IMR-90 (cell line): ENCODE data around the gene AXIN2. TPM values are rescaled to one million over a fixed set of nuclear protein-coding genes. Genes with fewer than 3 reads are reported as not detected.

Experiments
- ATAC-seq: fragments of 200-7000 bp; cut with Tn5 transposase; 2 replicates; pipeline ENCODE4 v1.9.1; 2020; ENCODE audit warnings: low read depth, mild to moderate bottlenecking, moderate library complexity
- BruUV-seq: library from RNA; stranded (reverse); fragments of 400-500 nt; replicated peaks from 2 replicates; lab custom pipeline; 2021; lab: Mats Ljungman, UMichigan
- CTCF ChIA-PET: fragments of 300-600 bp; formaldehyde crosslinking; extraction: SDS; loops from one replicate; lab custom pipeline; 2021; ENCODE audit warnings: antibody characterized with exemption; lab: Yijun Ruan, JAX
- POLR2A ChIA-PET: fragments of 300-600 bp; sonication (Branson Sonifier 250); formaldehyde crosslinking; loops from one replicate; lab custom pipeline; 2022; ENCODE audit warnings: antibody characterized with exemption; ENCODE audit not compliant: unreplicated experiment; lab: Charles Lee
- DNase-seq: peaks from one replicate; pipeline ENCODE4 v3.0.0; 2013
- H2AFZ ChIP-seq: replicated peaks from 2 replicates; pipeline ENCODE3; 2013; ENCODE audit warnings: low read length, mild to moderate bottlenecking; ENCODE audit not compliant: poor library complexity
- H2AK5ac ChIP-seq: 2 replicates; pipeline ENCODE4 v1.6.1; 2013; ENCODE audit warnings: low read depth, low read length, inconsistent platforms
- H2AK9ac ChIP-seq: replicated peaks from 2 replicates; pipeline ENCODE3; 2013; ENCODE audit warnings: mild to moderate bottlenecking, low read depth, low read length, moderate library complexity; ENCODE audit not compliant: poor library complexity
- H2BK120ac ChIP-seq: 2 replicates; pipeline ENCODE4 v1.6.1; 2013; ENCODE audit warnings: low read depth, low read length, inconsistent platforms
- H2BK15ac ChIP-seq: 3 replicates; pipeline ENCODE4 v1.6.1; 2013; ENCODE audit warnings: low read depth, low read length, inconsistent platforms
- H2BK20ac ChIP-seq: 2 replicates; pipeline ENCODE4 v1.6.1; 2013; ENCODE audit warnings: low read depth, mild to moderate bottlenecking, inconsistent platforms, low read length, moderate library complexity
- H2BK5ac ChIP-seq: 2 replicates; pipeline ENCODE4 v1.6.1; 2013; ENCODE audit warnings: mild to moderate bottlenecking, low read depth, low read length, inconsistent platforms; ENCODE audit not compliant: poor library complexity, severe bottlenecking
- H3K14ac ChIP-seq: replicated peaks from 2 replicates; pipeline ENCODE4 v1.6.1; 2013; ENCODE audit warnings: low read depth, low read length, inconsistent platforms
- H3K18ac ChIP-seq: 2 replicates; pipeline ENCODE4 v1.6.1; 2013; ENCODE audit warnings: low read depth, low read length, control low read depth
- H3K23ac ChIP-seq: 2 replicates; pipeline ENCODE4 v1.6.1; 2013; ENCODE audit warnings: low read depth, low read length, inconsistent platforms
- H3K27ac ChIP-seq: 2 replicates; pipeline ENCODE4 v1.5.1; 2013; ENCODE audit warnings: mild to moderate bottlenecking, control low read depth, low read length; ENCODE audit not compliant: insufficient read depth
- H3K27me3 ChIP-seq: 2 replicates; pipeline ENCODE4 v1.6.1; 2013; ENCODE audit warnings: low read length; ENCODE audit not compliant: control insufficient read depth, insufficient read depth
- H3K36me3 ChIP-seq: 2 replicates; pipeline ENCODE4 v1.6.1; 2013; ENCODE audit warnings: low read length, mixed read lengths; ENCODE audit not compliant: control insufficient read depth, insufficient read depth
- H3K4ac ChIP-seq: 2 replicates; pipeline ENCODE4 v1.6.1; 2013; ENCODE audit warnings: low read depth, low read length, inconsistent platforms
- H3K4me1 ChIP-seq: 2 replicates; pipeline ENCODE4 v1.6.1; 2013; ENCODE audit warnings: low read length, mixed read lengths; ENCODE audit not compliant: control insufficient read depth, insufficient read depth
- H3K4me2 ChIP-seq: 2 replicates; pipeline ENCODE4 v1.6.1; 2013; ENCODE audit warnings: low read depth, mild to moderate bottlenecking, control low read depth, low read length, moderate library complexity
- H3K4me3 ChIP-seq: 2 replicates; pipeline ENCODE4 v1.5.1; 2013; ENCODE audit warnings: low read depth, mild to moderate bottlenecking, control low read depth, low read length, moderate library complexity; ENCODE audit not compliant: insufficient read depth
- H3K56ac ChIP-seq: 2 replicates; pipeline ENCODE4 v1.6.1; 2013; ENCODE audit warnings: low read length, inconsistent platforms; ENCODE audit not compliant: insufficient read depth; ENCODE audit errors: extremely low read depth
- H3K79me1 ChIP-seq, 2 experiments: 2 replicates each; pipeline ENCODE4 v1.6.1; 2013; ENCODE audit warnings: low read length in 2 of 2, inconsistent platforms in 1 of 2, low read depth in 1 of 2
- H3K9ac ChIP-seq: 2 replicates; pipeline ENCODE4 v1.6.1; 2013; ENCODE audit warnings: low read depth, low read length, control low read depth
- H3K9me1 ChIP-seq: 2 replicates; pipeline ENCODE4 v1.6.1; 2013; ENCODE audit warnings: low read length, inconsistent platforms; ENCODE audit not compliant: insufficient read depth
- H3K9me3 ChIP-seq: 2 replicates; pipeline ENCODE4 v1.6.1; 2013; ENCODE audit warnings: low read length; ENCODE audit not compliant: control insufficient read depth, insufficient read depth
- H4K20me1 ChIP-seq: 2 replicates; pipeline ENCODE4 v1.6.1; 2013; ENCODE audit warnings: low read length, inconsistent platforms; ENCODE audit not compliant: insufficient read depth
- H4K5ac ChIP-seq: 2 replicates; pipeline ENCODE4 v1.6.1; 2013; ENCODE audit warnings: mild to moderate bottlenecking, low read depth, low read length, control low read depth
- H4K8ac ChIP-seq, 2 experiments: 2 replicates each; pipeline ENCODE4 v1.6.1; 2013; ENCODE audit warnings: low read depth in 2 of 2, low read length in 2 of 2, control low read depth in 1 of 2, inconsistent platforms in 1 of 2
- H4K91ac ChIP-seq: 2 replicates; pipeline ENCODE4 v1.6.1; 2013; ENCODE audit warnings: low read depth, low read length, inconsistent platforms; ENCODE audit not compliant: insufficient read depth
- BHLHE40 ChIP-seq: fragments of 150-350 bp; IDR thresholded peaks from 2 replicates; pipeline ENCODE4 v1.6.1; 2016; ENCODE audit warnings: mild to moderate bottlenecking, low read depth, low read length
- CEBPB ChIP-seq: IDR thresholded peaks from 2 replicates; pipeline ENCODE4 v1.6.1; 2012; ENCODE audit warnings: low read depth, low read length, improper control_type of control experiment
- CHD1 ChIP-seq: IDR thresholded peaks from 2 replicates; pipeline ENCODE4 v1.6.1; 2012; ENCODE audit warnings: low read depth, low read length, improper control_type of control experiment
- CTCF ChIP-seq: conservative IDR thresholded peaks from 2 replicates; pipeline ENCODE4 v1.5.1; 2012; ENCODE audit warnings: mild to moderate bottlenecking, low read depth, low read length, improper control_type of control experiment
- ELK1 ChIP-seq: fragments of 150-350 bp; IDR thresholded peaks from 2 replicates; pipeline ENCODE4 v1.6.1; 2016; ENCODE audit warnings: low read depth, mild to moderate bottlenecking, low read length, moderate library complexity, borderline replicate concordance
- MAFK ChIP-seq: IDR thresholded peaks from 2 replicates; pipeline ENCODE4 v1.6.1; 2012; ENCODE audit warnings: low read depth, low read length, improper control_type of control experiment
- MAZ ChIP-seq: IDR thresholded peaks from 2 replicates; pipeline ENCODE4 v1.6.1; 2012; ENCODE audit warnings: low read depth, mild to moderate bottlenecking, low read length, improper control_type of control experiment, moderate library complexity, borderline replicate concordance
- NFE2L2 ChIP-seq: fragments of 150-350 bp; IDR thresholded peaks from 2 replicates; pipeline ENCODE4 v1.6.1; 2016; ENCODE audit warnings: low read depth, mild to moderate bottlenecking, low read length
- POLR2A ChIP-seq: IDR thresholded peaks from 2 replicates; pipeline ENCODE4 v1.6.1; 2012; ENCODE audit warnings: mild to moderate bottlenecking, low read depth, low read length
- RAD21 ChIP-seq: IDR thresholded peaks from 2 replicates; pipeline ENCODE4 v1.6.1; 2012; ENCODE audit warnings: low read length, improper control_type of control experiment
- RCOR1 ChIP-seq: IDR thresholded peaks from 2 replicates; pipeline ENCODE4 v1.6.1; 2012; ENCODE audit warnings: mild to moderate bottlenecking, low read length, improper control_type of control experiment; ENCODE audit not compliant: insufficient replicate concordance
- RFX5 ChIP-seq: IDR thresholded peaks from 2 replicates; pipeline ENCODE4 v1.8.0; 2012; ENCODE audit warnings: low read depth, mild to moderate bottlenecking, low read length, moderate library complexity
- SMC3 ChIP-seq: fragments of 150-350 bp; IDR thresholded peaks from 2 replicates; pipeline ENCODE4 v1.6.1; 2016; ENCODE audit warnings: low read depth, mild to moderate bottlenecking, antibody characterized with exemption, low read length, moderate library complexity
- WGBS, 2 experiments: methylation state at CpG; one replicate each; pipeline versions ENCODE4 v1.1.5 to v1.1.7; 2013; ENCODE audit warnings: missing lambda C conversion rate in 2 of 2; ENCODE audit not compliant: insufficient read length in 1 of 2; ENCODE audit errors: extremely low coverage in 2 of 2; 5-methylcytosine and 5-hydroxymethylcytosine counted together
- dilution Hi-C: fragments of 300-500 bp; cut with HindIII; formaldehyde crosslinking; loops from one replicate; pipeline ENCODE4 v1.14.3; 2018; ENCODE audit warnings: low sequenced_read_pairs; ENCODE audit not compliant: unreplicated experiment
- in situ Hi-C: fragments of 300-500 bp; cut with MboI; formaldehyde crosslinking; loops from 3 replicates; pipeline ENCODE4 v1.14.3; 2019; ENCODE audit warnings: low sequenced_read_pairs, inconsistent platforms, mixed read lengths
- intact Hi-C: fragments of 100-400 bp; cut with micrococcal nuclease; formaldehyde crosslinking; loops from 2 replicates; pipeline ENCODE4 v1.10.0; 2022
- polyA plus RNA-seq, 3 experiments: library from polyadenylated mRNA; depleted of rRNA; stranded (reverse); fragments of >200 nt; gene quantifications; 2 replicates each; pipeline ENCODE4 v1.2.3, GENCODE V29; 2012; ENCODE audit warnings: low replicate concordance in 1 of 3
- total RNA-seq: library from RNA; depleted of rRNA; stranded (reverse); fragments of >200 nt; gene quantifications from 2 replicates; pipeline ENCODE4 v1.2.3, GENCODE V29; 2012
- TF ChIP-seq, protein P1 (sequence below): fragments of 150-350 bp; IDR thresholded peaks from 2 replicates; pipeline ENCODE4 v1.6.1; 2017; ENCODE audit warnings: mild to moderate bottlenecking, antibody characterized with exemption, low read length, low read depth

AXIN2 gene
- total and polyA plus RNA-seq, 2 of the 4 experiments (the other 2 are of a cell fraction), result 0.91 to 1.8 TPM

GRCh38 chr17:65485388-65486299 lies 75.8 kb downstream of the AXIN2 start:
- H3K9ac ChIP-seq, result no peak overlapping the region
- H3K4ac ChIP-seq, result no peak overlapping the region
- no peak overlapping the region for H2BK15ac ChIP-seq
- no peaks in the 10 kb centered on the region for H3K36me3 ChIP-seq
- no peaks in the 10 kb centered on the region for H3K9me3 ChIP-seq
- no peak overlapping the region for H3K27ac ChIP-seq
- no peak overlapping the region for H2BK120ac ChIP-seq
- DNase-seq (no peak), ATAC-seq (no peak)
- H4K8ac ChIP-seq, result no peak overlapping the region
- no peaks in the 10 kb centered on the region for H3K4me1 ChIP-seq
- 53% methylated on average over 3 of the region's 9 CpGs; no CpG with 5 or more reads in 1 of the 2 experiments for WGBS, 2 experiments
- H4K5ac ChIP-seq, result no peak overlapping the region
- dilution Hi-C loops (no loop called here), in situ Hi-C loops (no loop called here), intact Hi-C loops (no loop called here)
- no peak overlapping the region for H3K14ac ChIP-seq
- H3K27me3 ChIP-seq, result peaks cover 14% of the 10 kb centered on the region
- CTCF ChIA-PET, result no interaction called here
- H3K23ac ChIP-seq, result no peak overlapping the region
- H3K56ac ChIP-seq, result no peak overlapping the region
- POLR2A ChIA-PET, result no interaction called here
- BruUV-seq, result no TSS peak
- H3K4me3 ChIP-seq, result no peak overlapping the region
- no peak overlapping the region for H2BK5ac ChIP-seq
- H3K9me1 ChIP-seq, result no peaks in the 10 kb centered on the region
- no peak for TF ChIP-seq SMC3
- no peak for TF ChIP-seq BHLHE40
- no peak for TF ChIP-seq CHD1
- TF ChIP-seq, protein P1, sequence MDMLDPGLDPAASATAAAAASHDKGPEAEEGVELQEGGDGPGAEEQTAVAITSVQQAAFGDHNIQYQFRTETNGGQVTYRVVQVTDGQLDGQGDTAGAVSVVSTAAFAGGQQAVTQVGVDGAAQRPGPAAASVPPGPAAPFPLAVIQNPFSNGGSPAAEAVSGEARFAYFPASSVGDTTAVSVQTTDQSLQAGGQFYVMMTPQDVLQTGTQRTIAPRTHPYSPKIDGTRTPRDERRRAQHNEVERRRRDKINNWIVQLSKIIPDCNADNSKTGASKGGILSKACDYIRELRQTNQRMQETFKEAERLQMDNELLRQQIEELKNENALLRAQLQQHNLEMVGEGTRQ, result no peak
- TF ChIP-seq ELK1, result no peak
- TF ChIP-seq RCOR1, result no peak
- TF ChIP-seq NFE2L2, result no peak
- no peak for TF ChIP-seq POLR2A
- no peak for TF ChIP-seq CEBPB
- no peak for TF ChIP-seq CTCF
- TF ChIP-seq RFX5, result no peak
- TF ChIP-seq RAD21, result no peak
- TF ChIP-seq MAZ, result no peak
- no peak for TF ChIP-seq MAFK
- no peaks in the 10 kb centered on the region for H4K20me1 ChIP-seq
- H3K4me2 ChIP-seq, result no peak overlapping the region
- H2AK9ac ChIP-seq, result no peak overlapping the region
- no peak overlapping the region for H3K18ac ChIP-seq
- no peak overlapping the region for H4K91ac ChIP-seq
- no peak overlapping the region for H2BK20ac ChIP-seq
- H3K79me1 ChIP-seq, result no peaks in the 10 kb centered on the region
- no peak overlapping the region for H2AK5ac ChIP-seq
- no peak overlapping the region for H2AFZ ChIP-seq
